ENCODE measurements around the gene C1QTNF9B. TPM values are rescaled to one million over a fixed set of nuclear protein-coding genes. Genes with fewer than 3 reads are reported as not detected.

C1QTNF9B gene
- total and polyA plus RNA-seq, 10 donors, result 0.23 to 1.9 (median 0.77) TPM; not detected in 3

DNA sequence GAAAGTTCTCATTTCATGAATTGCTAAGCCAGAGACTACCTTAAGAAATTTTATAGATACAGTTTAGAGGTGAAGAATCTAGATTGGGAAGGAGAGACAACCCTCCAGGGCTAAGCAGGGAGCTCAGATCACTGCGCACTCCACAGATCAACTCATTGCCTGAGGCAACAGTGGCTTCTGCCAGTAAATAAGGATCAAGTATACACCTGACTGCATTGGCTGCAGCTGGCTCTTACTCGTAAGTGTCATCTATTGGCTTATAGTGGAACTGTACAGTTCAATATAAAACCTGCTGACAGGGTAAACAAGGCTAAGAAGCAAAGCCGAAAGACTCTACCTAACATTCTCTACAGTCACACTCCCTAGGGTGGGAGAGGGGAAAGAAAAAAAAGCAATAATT, 18.0 kb upstream of the C1QTNF9B start:
- DNase-seq, result no peak
- H3K9me3 ChIP-seq, result peaks cover 0 to 5% (median 0%) of the 10 kb centered on the region in 8 donors
- WGBS, 5 donors, result 88 to 95% (median 90%) methylated on average over 3 of the region's 3 CpGs
- intact Hi-C loops (cut with DNase I; ENCODE audit: low total_unique reads), result no loop called here
- no peaks in the 10 kb centered on the region for H3K36me3 ChIP-seq
- no peaks in the 10 kb centered on the region for H3K4me1 ChIP-seq
- no peak for TF ChIP-seq POLR2A (IDR thresholded peaks at IDR 0.05)
- TF ChIP-seq POLR2AphosphoS5 (IDR thresholded peaks at IDR 0.05), result no peak
- TF ChIP-seq, protein P1, sequence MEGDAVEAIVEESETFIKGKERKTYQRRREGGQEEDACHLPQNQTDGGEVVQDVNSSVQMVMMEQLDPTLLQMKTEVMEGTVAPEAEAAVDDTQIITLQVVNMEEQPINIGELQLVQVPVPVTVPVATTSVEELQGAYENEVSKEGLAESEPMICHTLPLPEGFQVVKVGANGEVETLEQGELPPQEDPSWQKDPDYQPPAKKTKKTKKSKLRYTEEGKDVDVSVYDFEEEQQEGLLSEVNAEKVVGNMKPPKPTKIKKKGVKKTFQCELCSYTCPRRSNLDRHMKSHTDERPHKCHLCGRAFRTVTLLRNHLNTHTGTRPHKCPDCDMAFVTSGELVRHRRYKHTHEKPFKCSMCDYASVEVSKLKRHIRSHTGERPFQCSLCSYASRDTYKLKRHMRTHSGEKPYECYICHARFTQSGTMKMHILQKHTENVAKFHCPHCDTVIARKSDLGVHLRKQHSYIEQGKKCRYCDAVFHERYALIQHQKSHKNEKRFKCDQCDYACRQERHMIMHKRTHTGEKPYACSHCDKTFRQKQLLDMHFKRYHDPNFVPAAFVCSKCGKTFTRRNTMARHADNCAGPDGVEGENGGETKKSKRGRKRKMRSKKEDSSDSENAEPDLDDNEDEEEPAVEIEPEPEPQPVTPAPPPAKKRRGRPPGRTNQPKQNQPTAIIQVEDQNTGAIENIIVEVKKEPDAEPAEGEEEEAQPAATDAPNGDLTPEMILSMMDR (IDR thresholded peaks at IDR 0.05 in 8 of 11, conservative IDR thresholded peaks at IDR 0.05 in 3 of 11), result no peak
- no peak overlapping the region for H3K4me3 ChIP-seq
- H3K27me3 ChIP-seq (replicated peaks in 1 of 7), result peaks cover 0 to 22% (median 0%) of the 10 kb centered on the region in 7 donors
- no peak overlapping the region for H3K27ac ChIP-seq

DNA sequence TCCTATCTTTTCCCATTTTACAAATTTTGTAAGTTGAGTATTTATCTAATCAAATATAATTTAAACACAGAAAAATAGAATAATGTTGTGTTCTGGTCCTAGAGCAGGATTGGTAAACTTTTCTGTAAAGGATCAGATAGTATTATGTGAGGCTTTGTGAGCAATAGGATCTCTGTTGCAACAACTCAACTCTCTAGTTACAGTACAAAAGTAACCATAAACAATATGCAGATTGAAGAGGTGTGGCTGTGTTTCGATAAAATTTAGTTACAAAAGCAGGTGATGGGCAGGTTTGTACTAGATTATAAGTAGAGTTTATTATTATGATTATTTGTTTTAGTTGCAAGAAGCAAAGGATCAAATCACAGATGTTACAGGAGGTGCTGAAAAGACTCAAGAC, 15.2 kb upstream of the C1QTNF9B start:
- peaks cover 0 to 26% (median 0%) of the 10 kb centered on the region in 7 donors for H3K27me3 ChIP-seq (replicated peaks in 1 of 7)
- peaks cover 0 to 5% (median 0%) of the 10 kb centered on the region in 8 donors for H3K9me3 ChIP-seq
- intact Hi-C loops (cut with DNase I; ENCODE audit: low total_unique reads), result no loop called here
- no peaks in the 10 kb centered on the region for H3K36me3 ChIP-seq
- no peak overlapping the region for H3K27ac ChIP-seq
- no peak overlapping the region for H3K4me3 ChIP-seq
- no peaks in the 10 kb centered on the region for H3K4me1 ChIP-seq
- WGBS, 5 donors, result 72 to 92% (median 90%) methylated on average over 1 of the region's 1 CpG
- DNase-seq, result no peak
- no peak for TF ChIP-seq POLR2AphosphoS5 (IDR thresholded peaks at IDR 0.05)
- no peak for TF ChIP-seq POLR2A (IDR thresholded peaks at IDR 0.05)
- TF ChIP-seq, protein P1 (IDR thresholded peaks at IDR 0.05 in 8 of 11, conservative IDR thresholded peaks at IDR 0.05 in 3 of 11), result no peak

DNA sequence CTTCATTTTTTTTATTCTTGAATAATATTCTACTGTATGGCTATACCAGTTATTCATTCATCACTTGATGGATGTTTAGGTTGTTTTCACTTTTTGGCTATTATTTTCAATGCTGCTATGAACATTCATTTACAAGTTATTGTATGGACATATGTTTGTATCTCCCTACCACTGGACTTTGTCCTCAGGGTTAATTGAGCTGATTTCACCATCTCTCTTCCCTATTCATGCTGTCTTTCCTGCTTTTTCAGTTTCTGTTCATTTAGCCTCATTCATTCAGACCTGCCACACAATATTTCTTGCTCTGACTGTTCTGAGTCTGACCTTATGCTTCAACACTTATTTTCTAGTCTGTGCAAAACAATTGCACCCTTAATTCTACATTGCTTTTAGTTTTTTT, 12.3 kb upstream of the C1QTNF9B start:
- no peak overlapping the region for H3K4me3 ChIP-seq
- no peak for TF ChIP-seq POLR2A (IDR thresholded peaks at IDR 0.05)
- no peak for TF ChIP-seq POLR2AphosphoS5 (IDR thresholded peaks at IDR 0.05)
- TF ChIP-seq, protein P1 (IDR thresholded peaks at IDR 0.05 in 8 of 11, conservative IDR thresholded peaks at IDR 0.05 in 3 of 11), result no peak
- intact Hi-C loops (cut with DNase I; ENCODE audit: low total_unique reads), result no loop called here

DNA sequence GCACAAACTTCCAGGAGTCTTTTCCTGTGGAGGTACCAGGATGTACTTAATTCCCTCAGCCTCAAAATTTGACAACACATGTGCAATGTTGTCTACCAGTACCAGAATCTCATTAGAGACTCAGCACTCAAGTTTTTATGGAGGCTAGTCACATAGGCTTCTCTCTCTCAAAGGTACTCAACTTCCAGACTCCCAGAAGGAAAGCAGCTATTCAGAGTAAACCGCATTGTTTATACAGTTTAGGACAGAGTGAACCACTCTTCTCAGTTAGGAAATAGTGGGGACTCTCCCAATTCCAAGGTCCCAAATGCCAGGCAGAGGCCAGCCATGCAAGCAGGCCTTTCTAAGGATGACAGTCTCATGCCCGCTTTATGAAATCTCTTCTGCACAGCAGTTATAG, 8.5 kb upstream of the C1QTNF9B start:
- Histone ChIP-seq H3K27ac (no peak overlapping the region), H3K27me3 (replicated peaks in 1 of 7) (peaks cover 3 to 47% (median 18%) of the 10 kb centered on the region in 7 donors), H3K36me3 (no peaks in the 10 kb centered on the region), H3K9me3 (no peaks in the 10 kb centered on the region), H3K4me3 (no peak overlapping the region), H3K4me1 (peaks cover 4 to 15% (median 10%) of the 10 kb centered on the region in 6 donors)
- 80 to 97% (median 90%) methylated on average over 2 of the region's 2 CpGs for WGBS, 5 donors
- TF ChIP-seq, protein P1 (IDR thresholded peaks at IDR 0.05 in 8 of 11, conservative IDR thresholded peaks at IDR 0.05 in 3 of 11), result no peak
- TF ChIP-seq POLR2A (IDR thresholded peaks at IDR 0.05) (no peak), POLR2AphosphoS5 (IDR thresholded peaks at IDR 0.05) (no peak)
- intact Hi-C loops (cut with DNase I; ENCODE audit: low total_unique reads), result no loop called here
- no peak for DNase-seq

More for the DNA sequence above, 12.3 kb upstream of the C1QTNF9B start:
- Histone ChIP-seq H3K9me3 (no peaks in the 10 kb centered on the region), H3K36me3 (no peaks in the 10 kb centered on the region), H3K27me3 (replicated peaks in 1 of 7) (peaks cover 0 to 18% (median 0%) of the 10 kb centered on the region in 7 donors), H3K27ac (no peak overlapping the region), H3K4me1 (no peaks in the 10 kb centered on the region)
- no peak for DNase-seq
